Effector memory CD8-positive, alpha-beta T cell (primary cell): ENCODE data around the gene EEF1AKMT1.

Experiments used
- ATAC-seq: fragments of 150-1000 bp; cut with Tn5 transposase; replicated peaks from 2 replicates; pipeline ENCODE4 v1.10.0; 2021; ENCODE audit warnings: mild to moderate bottlenecking, moderate library complexity
- DNase-seq, 3 experiments: peaks; one replicate each; pipeline ENCODE4 v3.0.0; 2021
- H3K27ac Mint-ChIP-seq, 2 donors: one replicate each; pipeline ENCODE4 v1.8.0; 2022; ENCODE audit warnings: mild to moderate bottlenecking in 2 of 2, mixed read lengths in 2 of 2, moderate library complexity in 2 of 2
- H3K27me3 Mint-ChIP-seq, 2 donors: one replicate each; pipeline ENCODE4 v1.8.0; 2022; ENCODE audit warnings: mixed read lengths in 2 of 2
- H3K36me3 Mint-ChIP-seq: one replicate; pipeline ENCODE4 v1.8.0; 2022; ENCODE audit warnings: mild to moderate bottlenecking, moderate library complexity, mixed read lengths; ENCODE audit not compliant: insufficient read depth
- H3K4me1 Mint-ChIP-seq, 2 donors: one replicate each; pipeline ENCODE4 v1.8.0; 2022; ENCODE audit warnings: low read depth in 2 of 2, mixed read lengths in 2 of 2
- H3K4me3 Mint-ChIP-seq, 2 donors: one replicate each; pipeline ENCODE4 v1.8.0; 2022; ENCODE audit warnings: mild to moderate bottlenecking in 2 of 2, mixed read lengths in 2 of 2, moderate library complexity in 2 of 2
- H3K9me3 Mint-ChIP-seq, 2 donors: one replicate each; pipeline ENCODE4 v1.8.0; 2022; ENCODE audit warnings: mixed read lengths in 2 of 2

Gene EEF1AKMT1

GRCh38 chr13:20709369-20709768 is 64.4 kb downstream of the EEF1AKMT1 start:
- Mint-ChIP-seq H3K9me3 (no peaks in the 10 kb centered on the region), H3K27ac (no peak overlapping the region), H3K27me3 (peaks cover 18 to 33% of the 10 kb centered on the region in 2 donors), H3K4me1 (peaks cover 2 to 7% of the 10 kb centered on the region in 2 donors), H3K36me3 (no peaks in the 10 kb centered on the region), H3K4me3 (no peak overlapping the region)
- no peak for ATAC-seq
- no peak for DNase-seq

- ATAC-seq (no peak), DNase-seq (no peak)
- Mint-ChIP-seq H3K36me3 (peaks cover 1% of the 10 kb centered on the region), H3K9me3 (no peaks in the 10 kb centered on the region), H3K27me3 (peaks cover 8 to 21% of the 10 kb centered on the region in 2 donors), H3K4me3 (no peak overlapping the region), H3K4me1 (peaks cover 3 to 9% of the 10 kb centered on the region in 2 donors), H3K27ac (no peak overlapping the region)
Measured at GRCh38 chr13:20708216-20708615, 65.5 kb downstream of the EEF1AKMT1 start.

DNA sequence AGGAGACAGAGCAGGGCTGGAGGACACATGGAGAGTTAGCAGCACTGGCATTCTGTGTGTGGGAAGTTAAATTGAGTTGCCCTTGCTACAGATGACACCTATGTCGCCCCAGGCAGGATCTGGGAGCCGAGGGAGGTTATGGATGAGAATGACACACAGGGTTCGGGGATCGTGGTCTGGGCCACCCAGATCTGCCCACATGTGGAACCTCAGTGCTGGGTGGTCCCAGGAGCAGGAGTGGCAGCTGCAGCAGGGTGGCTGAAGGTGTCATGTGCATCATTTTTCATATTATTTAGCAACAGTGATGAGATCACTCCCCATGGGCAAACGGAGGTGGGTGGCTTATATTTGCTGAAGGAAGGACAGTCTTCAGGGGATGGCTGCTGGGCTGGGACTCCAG is 67.1 kb downstream of the EEF1AKMT1 start:
- no peak for ATAC-seq
- Mint-ChIP-seq H3K27me3 (peaks cover 0 to 9% of the 10 kb centered on the region in 2 donors), H3K27ac (peak overlapping the region in 1 of 2 donors; percentile 55), H3K9me3 (no peaks in the 10 kb centered on the region), H3K36me3 (peaks cover 3% of the 10 kb centered on the region), H3K4me3 (no peak overlapping the region), H3K4me1 (peaks cover 6 to 7% of the 10 kb centered on the region in 2 donors)
- no peak for DNase-seq

- Mint-ChIP-seq H3K27ac (no peak overlapping the region), H3K36me3 (peaks cover 3% of the 10 kb centered on the region), H3K4me1 (peaks cover 6 to 7% of the 10 kb centered on the region in 2 donors), H3K27me3 (peaks cover 12 to 16% of the 10 kb centered on the region in 2 donors), H3K4me3 (peak overlapping the region; percentile 68 to 75), H3K9me3 (no peaks in the 10 kb centered on the region)
- DNase-seq (no peak), ATAC-seq (no peak)
Measured at GRCh38 chr13:20704459-20705069, 69.2 kb downstream of the EEF1AKMT1 start.

DNA sequence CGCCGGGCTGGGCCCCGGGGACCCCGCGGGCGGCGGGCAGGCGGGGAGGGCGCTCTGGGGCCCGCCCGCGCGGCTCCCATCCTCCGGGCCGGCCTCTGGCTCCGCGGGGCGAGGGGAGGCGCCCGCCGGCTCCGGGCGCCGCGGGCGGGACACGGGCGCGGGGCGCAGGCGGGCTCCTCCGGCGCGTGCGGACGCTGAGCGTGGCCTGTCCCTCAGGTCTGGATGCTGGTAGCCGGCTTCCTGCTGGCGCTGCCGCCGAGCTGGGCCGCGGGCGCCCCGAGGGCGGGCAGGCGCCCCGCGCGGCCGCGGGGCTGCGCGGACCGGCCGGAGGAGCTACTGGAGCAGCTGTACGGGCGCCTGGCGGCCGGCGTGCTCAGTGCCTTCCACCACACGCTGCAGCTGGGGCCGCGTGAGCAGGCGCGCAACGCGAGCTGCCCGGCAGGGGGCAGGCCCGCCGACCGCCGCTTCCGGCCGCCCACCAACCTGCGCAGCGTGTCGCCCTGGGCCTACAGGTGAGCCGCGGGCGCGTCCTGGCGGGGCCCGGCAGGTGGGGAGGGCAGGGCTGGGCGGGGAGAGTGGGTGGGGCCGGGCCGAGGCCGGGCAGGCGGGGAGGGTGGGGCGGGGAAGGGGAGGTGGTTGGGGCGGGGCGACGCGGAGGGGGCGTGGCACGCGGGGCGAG is 69.8 kb downstream of the EEF1AKMT1 start:
- peaks cover 15 to 19% of the 10 kb centered on the region in 2 donors for H3K27me3 Mint-ChIP-seq
- peaks cover 3% of the 10 kb centered on the region for H3K36me3 Mint-ChIP-seq
- H3K4me3 Mint-ChIP-seq = peak overlapping the region; percentile 68 to 75
- no peaks in the 10 kb centered on the region for H3K9me3 Mint-ChIP-seq
- peaks cover 6 to 7% of the 10 kb centered on the region in 2 donors for H3K4me1 Mint-ChIP-seq
- H3K27ac Mint-ChIP-seq = no peak overlapping the region
- DNase-seq (peak; percentile 70 to 78 (median 74)), ATAC-seq (peak; percentile 93)

DNA sequence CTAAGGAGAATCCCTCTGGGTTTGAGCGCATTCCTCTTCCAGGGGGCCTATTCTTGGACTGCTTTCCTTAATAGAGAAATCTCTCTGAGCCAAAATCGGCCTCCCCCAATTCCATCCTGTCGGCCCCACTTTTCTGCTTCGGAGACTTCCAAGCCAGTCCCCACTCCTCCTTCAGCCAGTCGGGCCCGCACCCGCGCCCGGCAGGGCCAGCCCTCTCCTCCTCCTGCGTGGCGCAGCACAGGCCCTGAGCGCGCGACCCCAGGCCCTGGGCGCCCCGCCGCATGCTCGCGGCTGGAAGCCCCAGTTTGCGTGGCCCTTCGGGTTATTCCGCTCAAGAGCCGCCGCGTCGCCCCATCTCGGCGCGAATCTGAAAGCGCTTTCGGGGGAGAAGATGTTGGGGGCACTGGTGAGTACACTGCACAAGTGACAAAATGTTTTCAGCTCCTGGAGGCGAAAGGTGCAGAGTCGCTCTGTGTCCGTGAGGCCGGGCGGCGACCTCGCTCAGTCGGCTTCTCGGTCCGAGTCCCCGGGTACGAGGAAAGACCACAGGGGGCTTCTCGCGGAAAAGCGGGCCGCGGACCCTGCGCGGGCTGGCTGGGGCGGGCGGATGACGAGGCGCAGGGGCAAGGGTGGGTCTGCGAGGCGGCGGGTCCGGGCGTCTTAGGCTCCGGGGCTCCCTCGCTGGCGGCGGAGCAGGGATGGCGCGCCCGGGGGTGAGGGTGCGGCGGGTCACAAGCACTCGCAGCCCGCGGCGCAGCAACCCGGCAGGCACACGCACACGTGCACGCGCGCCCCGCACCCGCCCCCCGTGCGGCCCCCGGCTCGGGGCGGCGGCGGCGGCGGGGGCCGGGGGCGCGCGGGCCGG is 70.6 kb downstream of the EEF1AKMT1 start, which contains the start of gene IL17D:
IL17D (plus strand) TSS at position 785 of the 865 bp plus-strand sequence. CDS start 303 bp downstream, outside the sequence.
- H3K4me3 Mint-ChIP-seq = peak within 1 kb of the TSS; percentile 98
- H3K4me1 Mint-ChIP-seq = peaks cover 6 to 7% of the 10 kb centered on the region in 2 donors
- peaks cover 3% of the 10 kb centered on the region for H3K36me3 Mint-ChIP-seq
- H3K27ac Mint-ChIP-seq = peak within 1 kb of the TSS; percentile 77 to 88
- H3K27me3 Mint-ChIP-seq = peaks cover 15 to 25% of the 10 kb centered on the region in 2 donors
- no peaks in the 10 kb centered on the region for H3K9me3 Mint-ChIP-seq
- peak; percentile 21 to 40 (median 26) for DNase-seq
- peak; percentile 28 for ATAC-seq

GRCh38 chr13:20702530-20702914 is 71.2 kb downstream of the EEF1AKMT1 start:
- Mint-ChIP-seq H3K27ac (peak overlapping the region in 1 of 2 donors; percentile 77), H3K27me3 (peaks cover 15 to 25% of the 10 kb centered on the region in 2 donors)

DNA sequence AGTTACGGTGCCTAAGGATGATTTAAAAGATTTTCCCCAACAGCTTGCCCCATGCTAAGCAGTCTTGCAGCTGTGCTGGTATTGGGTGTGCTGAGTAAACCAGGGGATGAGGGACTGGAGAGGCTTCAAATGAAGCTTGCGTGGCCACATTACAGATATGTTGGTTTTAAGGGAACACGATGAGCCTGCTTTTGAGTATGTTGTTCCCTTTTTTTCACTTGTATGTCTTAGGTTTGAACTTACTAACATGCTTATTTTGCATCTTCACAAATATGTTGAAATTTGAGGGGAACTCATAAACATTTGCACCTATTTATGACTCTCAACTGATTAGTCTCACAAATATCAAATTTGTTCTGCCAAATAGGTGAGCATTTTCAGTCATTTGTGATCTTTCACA is 72.3 kb downstream of the EEF1AKMT1 start:
- no peak for ATAC-seq
- Mint-ChIP-seq H3K36me3 (peaks cover 3% of the 10 kb centered on the region), H3K9me3 (no peaks in the 10 kb centered on the region), H3K27ac (no peak overlapping the region), H3K4me1 (peaks cover 6 to 7% of the 10 kb centered on the region in 2 donors), H3K27me3 (peaks cover 15 to 25% of the 10 kb centered on the region in 2 donors), H3K4me3 (no peak overlapping the region)
- DNase-seq = no peak

More at GRCh38 chr13:20702530-20702914, 71.2 kb downstream of the EEF1AKMT1 start:
- Mint-ChIP-seq H3K9me3 (no peaks in the 10 kb centered on the region), H3K4me3 (peak overlapping the region; percentile 98), H3K36me3 (peaks cover 3% of the 10 kb centered on the region), H3K4me1 (peaks cover 6 to 7% of the 10 kb centered on the region in 2 donors)
- ATAC-seq (no peak), DNase-seq (no peak)

- H3K36me3 Mint-ChIP-seq = peaks cover 3% of the 10 kb centered on the region
- peaks cover 15 to 25% of the 10 kb centered on the region in 2 donors for H3K27me3 Mint-ChIP-seq
- no peak overlapping the region for H3K4me3 Mint-ChIP-seq
- DNase-seq = no peak
- H3K4me1 Mint-ChIP-seq = peaks cover 6 to 7% of the 10 kb centered on the region in 2 donors
- no peak for ATAC-seq
- H3K27ac Mint-ChIP-seq = no peak overlapping the region
- H3K9me3 Mint-ChIP-seq = no peaks in the 10 kb centered on the region
Measured at GRCh38 chr13:20700288-20700687, 73.5 kb downstream of the EEF1AKMT1 start.

GRCh38 chr13:20699715-20700114 is 74.0 kb downstream of the EEF1AKMT1 start:
- Mint-ChIP-seq H3K4me3 (no peak overlapping the region), H3K4me1 (peaks cover 6 to 7% of the 10 kb centered on the region in 2 donors), H3K36me3 (peaks cover 3% of the 10 kb centered on the region), H3K27ac (no peak overlapping the region), H3K9me3 (no peaks in the 10 kb centered on the region), H3K27me3 (peaks cover 15 to 27% of the 10 kb centered on the region in 2 donors)
- DNase-seq = no peak
- no peak for ATAC-seq

- no peaks in the 10 kb centered on the region for H3K4me1 Mint-ChIP-seq
Measured at GRCh38 chr13:20696073-20696472, 77.7 kb downstream of the EEF1AKMT1 start.

DNA sequence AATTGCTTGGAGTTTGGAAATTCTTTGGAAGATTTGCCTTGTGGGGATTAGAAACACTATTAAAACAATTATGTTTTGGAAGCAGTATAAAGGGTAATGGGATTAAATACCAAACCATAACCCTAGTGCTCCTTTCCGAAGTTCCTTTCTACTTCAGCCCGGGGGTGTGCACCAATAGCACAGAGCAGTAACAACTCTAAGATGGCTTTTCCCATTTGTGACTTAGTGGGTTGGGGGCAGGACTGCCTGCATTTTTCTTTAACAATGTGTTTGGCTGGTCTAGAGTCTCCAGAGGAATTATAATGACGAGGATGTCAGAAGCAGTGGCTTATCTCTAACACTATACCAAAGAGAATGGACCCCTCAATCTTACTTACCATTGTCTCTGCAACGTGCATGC is 82.1 kb downstream of the EEF1AKMT1 start:
- no peak for DNase-seq
- H3K4me3 Mint-ChIP-seq = no peak overlapping the region
- no peak overlapping the region for H3K27ac Mint-ChIP-seq
- no peaks in the 10 kb centered on the region for H3K9me3 Mint-ChIP-seq
- peaks cover 0 to 10% of the 10 kb centered on the region in 2 donors for H3K27me3 Mint-ChIP-seq
- H3K36me3 Mint-ChIP-seq = no peaks in the 10 kb centered on the region
- no peaks in the 10 kb centered on the region for H3K4me1 Mint-ChIP-seq
- ATAC-seq = no peak

More at GRCh38 chr13:20696073-20696472, 77.7 kb downstream of the EEF1AKMT1 start:
- no peak overlapping the region for H3K4me3 Mint-ChIP-seq
- DNase-seq (no peak), ATAC-seq (no peak)
- no peaks in the 10 kb centered on the region for H3K36me3 Mint-ChIP-seq
- peaks cover 15 to 34% of the 10 kb centered on the region in 2 donors for H3K27me3 Mint-ChIP-seq
- H3K27ac Mint-ChIP-seq = no peak overlapping the region
- H3K9me3 Mint-ChIP-seq = no peaks in the 10 kb centered on the region

GRCh38 chr13:20689291-20689690 is 84.5 kb downstream of the EEF1AKMT1 start:
- Mint-ChIP-seq H3K27me3 (peaks cover 0 to 4% of the 10 kb centered on the region in 2 donors), H3K27ac (no peak overlapping the region), H3K4me3 (no peak overlapping the region), H3K4me1 (no peaks in the 10 kb centered on the region), H3K36me3 (peaks cover 3% of the 10 kb centered on the region), H3K9me3 (no peaks in the 10 kb centered on the region)
- ATAC-seq (no peak), DNase-seq (no peak)
